ENCODE data around the gene PRSS16.

PRSS16 gene

GRCh38 chr6:27275025-27275956 is 27.8 kb downstream of the PRSS16 start:
- TF ChIP-seq CTCF (conservative IDR thresholded peaks at IDR 0.05; ENCODE audit: control insufficient read depth, insufficient read depth, low read depth, low read length) = no peak
- DNase-seq (ENCODE audit: low read depth) = peak; percentile 54
- peak overlapping the region; percentile 21 for H3K4me3 ChIP-seq (ENCODE audit: control insufficient read depth, low read depth, low read length)

- TF ChIP-seq CTCF (conservative IDR thresholded peaks at IDR 0.05; ENCODE audit: control insufficient read depth, insufficient read depth, low read depth, low read length) = no peak
- peak overlapping the region; percentile 62 for H3K4me3 ChIP-seq (ENCODE audit: control insufficient read depth, low read depth, low read length)
Measured at GRCh38 chr6:27279513-27280063, 32.1 kb downstream of the PRSS16 start.

GRCh38 chr6:27280064-27280539 is 32.6 kb downstream of the PRSS16 start:
- H3K4me3 ChIP-seq (ENCODE audit: control insufficient read depth, low read depth, low read length) = peak overlapping the region; percentile 62
- DNase-seq (ENCODE audit: low read depth) = peak; percentile 63
- TF ChIP-seq CTCF (conservative IDR thresholded peaks at IDR 0.05; ENCODE audit: control insufficient read depth, insufficient read depth, low read depth, low read length) = no peak

More at GRCh38 chr6:27279513-27280063, 32.1 kb downstream of the PRSS16 start:
- no peak for DNase-seq (ENCODE audit: low read depth)

GRCh38 chr6:27280540-27281000 is 33.1 kb downstream of the PRSS16 start:
- peak; percentile 30 for DNase-seq (ENCODE audit: low read depth)
- TF ChIP-seq CTCF (conservative IDR thresholded peaks at IDR 0.05; ENCODE audit: control insufficient read depth, insufficient read depth, low read depth, low read length) = no peak
- H3K4me3 ChIP-seq (ENCODE audit: control insufficient read depth, low read depth, low read length) = peak overlapping the region; percentile 62

GRCh38 chr6:27281105-27281539 is 33.6 kb downstream of the PRSS16 start:
- DNase-seq (ENCODE audit: low read depth) = no peak
- TF ChIP-seq CTCF (conservative IDR thresholded peaks at IDR 0.05; ENCODE audit: control insufficient read depth, insufficient read depth, low read depth, low read length) = no peak
- peak overlapping the region; percentile 62 for H3K4me3 ChIP-seq (ENCODE audit: control insufficient read depth, low read depth, low read length)

- no peak for DNase-seq (ENCODE audit: low read depth)
- TF ChIP-seq CTCF (conservative IDR thresholded peaks at IDR 0.05; ENCODE audit: control insufficient read depth, insufficient read depth, low read depth, low read length) = no peak
- H3K4me3 ChIP-seq (ENCODE audit: control insufficient read depth, low read depth, low read length) = no peak overlapping the region
Measured at GRCh38 chr6:27281569-27281968, 34.1 kb downstream of the PRSS16 start.
